Smooth muscle cell (in vitro differentiated cells): Measurements from ENCODE around the gene DNAJC15. TPM values are rescaled to one million over a fixed set of nuclear protein-coding genes. Genes with fewer than 3 reads are reported as not detected.
"Not testable (repeated sequence)": the region's sequence is repeated elsewhere in the genome, so short reads cannot be mapped to it uniquely, and the experiment has no call there.

Source experiments
- DNase-seq: peaks from one replicate; lab custom pipeline; 2025; ENCODE audit not compliant: unreplicated experiment; lab: John Stamatoyannopoulos, UW
- H2AFZ ChIP-seq: fragments of 200-600 bp; sonication (generic); 2 replicates; pipeline ENCODE4 v1.6.0; 2016; ENCODE audit warnings: antibody characterized with exemption, low read depth, mild to moderate bottlenecking
- H3F3A ChIP-seq: fragments of 200-600 bp; sonication (generic); 2 replicates; pipeline ENCODE4 v1.6.0; 2017; ENCODE audit warnings: antibody characterized with exemption, low read depth
- H3K27ac ChIP-seq: fragments of 200-600 bp; sonication (generic); 2 replicates; pipeline ENCODE4 v1.5.1; 2016; ENCODE audit warnings: low read depth, mild to moderate bottlenecking
- H3K27me3 ChIP-seq: fragments of 200-600 bp; sonication (generic); 2 replicates; pipeline ENCODE4 v1.6.1; 2016; ENCODE audit warnings: low read depth, mild to moderate bottlenecking
- H3K36me3 ChIP-seq: fragments of 200-600 bp; sonication (generic); 2 replicates; pipeline ENCODE4 v1.5.1; 2016; ENCODE audit warnings: low read depth
- H3K4me1 ChIP-seq: fragments of 200-600 bp; sonication (generic); 2 replicates; pipeline ENCODE4 v1.5.1; 2016; ENCODE audit warnings: low read depth
- H3K4me2 ChIP-seq: fragments of 200-600 bp; sonication (generic); 2 replicates; pipeline ENCODE4 v1.6.0; 2016; ENCODE audit warnings: mild to moderate bottlenecking
- H3K4me3 ChIP-seq: fragments of 200-600 bp; sonication (generic); 2 replicates; pipeline ENCODE4 v1.5.1; 2016; ENCODE audit warnings: mild to moderate bottlenecking
- H3K79me2 ChIP-seq: fragments of 200-600 bp; sonication (generic); 2 replicates; pipeline ENCODE4 v1.6.0; 2016; ENCODE audit warnings: low read depth, mild to moderate bottlenecking
- H3K9ac ChIP-seq: fragments of 200-600 bp; sonication (generic); 2 replicates; pipeline ENCODE4 v1.6.0; 2016; ENCODE audit warnings: low read depth
- H3K9me3 ChIP-seq: fragments of 200-600 bp; sonication (generic); replicated peaks from 2 replicates; pipeline ENCODE4 v1.5.1; 2016; ENCODE audit warnings: low read depth
- H4K20me1 ChIP-seq: fragments of 200-600 bp; sonication (generic); 2 replicates; pipeline ENCODE4 v1.6.0; 2016; ENCODE audit warnings: low read depth
- whole genome bisulfite sequencing: methylation state at CpG from one replicate; pipeline ENCODE4 v1.1.7; 2016; ENCODE audit warnings: low lambda C conversion rate; 5-methylcytosine and 5-hydroxymethylcytosine counted together
- polyA plus RNA-seq: library from polyadenylated mRNA; unstranded; fragments of >200 nt; fragmentation: Nextera tagmentation; extraction: Ambion mirVana; gene quantifications from 2 replicates; pipeline ENCODE4 v1.2.1, GENCODE V29; 2016
- total RNA-seq: library from RNA; depleted of rRNA; stranded (reverse); fragments of >200 nt; gene quantifications from 2 replicates; pipeline ENCODE4 v1.2.3, GENCODE V29; 2014
- TF ChIP-seq, protein P1 (sequence below): fragments of 200-600 bp; sonication (generic); IDR thresholded peaks from 2 replicates; pipeline ENCODE4 v1.5.1; 2017; ENCODE audit warnings: borderline replicate concordance, mild to moderate bottlenecking, antibody characterized with exemption; ENCODE audit not compliant: insufficient read depth, poor library complexity, severe bottlenecking

Gene DNAJC15
- total and polyA plus RNA-seq, 2 experiments from 2014 or later: 4.4 to 6.9 TPM

DNA sequence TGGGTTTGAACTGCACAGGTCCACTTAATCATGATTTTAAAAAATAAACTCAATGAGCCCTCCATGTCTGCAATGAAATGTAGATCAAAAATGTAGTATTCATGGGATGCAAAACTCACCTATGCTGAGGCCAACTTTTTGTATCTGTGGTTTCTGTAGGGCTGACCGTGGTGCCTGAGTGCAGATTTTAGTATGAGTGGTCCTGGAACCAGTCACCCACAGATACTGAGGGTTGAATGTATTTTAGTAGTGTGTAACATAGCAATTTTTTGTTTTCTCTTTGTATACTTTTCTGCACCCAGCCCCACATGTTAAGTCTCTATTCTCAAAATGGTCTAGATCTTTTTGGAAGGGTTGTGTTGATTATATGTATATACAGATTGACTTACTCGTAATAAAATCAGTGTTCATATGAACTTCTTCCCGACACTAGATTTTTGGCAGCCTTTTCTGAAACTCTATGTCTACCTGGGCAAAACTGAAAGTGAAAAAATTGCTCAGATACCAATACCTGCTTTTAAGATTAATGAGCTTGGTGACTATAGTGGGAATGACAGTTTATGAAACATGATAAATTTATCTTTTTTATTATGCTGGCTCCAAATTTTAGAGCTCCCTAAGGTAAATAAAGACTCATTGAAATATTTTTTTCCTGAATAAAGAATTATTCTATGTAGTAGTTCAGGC, 51.6 kb downstream of the DNAJC15 start:
- Histone ChIP-seq H3K79me2 (peaks cover 16% of the 10 kb centered on the region), H3K9me3 (no peaks in the 10 kb centered on the region), H3F3A (peaks cover 18% of the 10 kb centered on the region), H3K4me1 (peaks cover 66% of the 10 kb centered on the region), H3K36me3 (no peaks in the 10 kb centered on the region), H4K20me1 (no peaks in the 10 kb centered on the region), H3K4me3 (no peak overlapping the region), H3K27ac (no peak overlapping the region), H3K4me2 (no peak overlapping the region), H3K9ac (no peak overlapping the region), H3K27me3 (no peaks in the 10 kb centered on the region), H2AFZ (no peak overlapping the region)
- TF ChIP-seq, protein P1, sequence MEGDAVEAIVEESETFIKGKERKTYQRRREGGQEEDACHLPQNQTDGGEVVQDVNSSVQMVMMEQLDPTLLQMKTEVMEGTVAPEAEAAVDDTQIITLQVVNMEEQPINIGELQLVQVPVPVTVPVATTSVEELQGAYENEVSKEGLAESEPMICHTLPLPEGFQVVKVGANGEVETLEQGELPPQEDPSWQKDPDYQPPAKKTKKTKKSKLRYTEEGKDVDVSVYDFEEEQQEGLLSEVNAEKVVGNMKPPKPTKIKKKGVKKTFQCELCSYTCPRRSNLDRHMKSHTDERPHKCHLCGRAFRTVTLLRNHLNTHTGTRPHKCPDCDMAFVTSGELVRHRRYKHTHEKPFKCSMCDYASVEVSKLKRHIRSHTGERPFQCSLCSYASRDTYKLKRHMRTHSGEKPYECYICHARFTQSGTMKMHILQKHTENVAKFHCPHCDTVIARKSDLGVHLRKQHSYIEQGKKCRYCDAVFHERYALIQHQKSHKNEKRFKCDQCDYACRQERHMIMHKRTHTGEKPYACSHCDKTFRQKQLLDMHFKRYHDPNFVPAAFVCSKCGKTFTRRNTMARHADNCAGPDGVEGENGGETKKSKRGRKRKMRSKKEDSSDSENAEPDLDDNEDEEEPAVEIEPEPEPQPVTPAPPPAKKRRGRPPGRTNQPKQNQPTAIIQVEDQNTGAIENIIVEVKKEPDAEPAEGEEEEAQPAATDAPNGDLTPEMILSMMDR: no peak
- no peak for DNase-seq
- 92% methylated on average over 3 of the region's 3 CpGs for WGBS

DNA sequence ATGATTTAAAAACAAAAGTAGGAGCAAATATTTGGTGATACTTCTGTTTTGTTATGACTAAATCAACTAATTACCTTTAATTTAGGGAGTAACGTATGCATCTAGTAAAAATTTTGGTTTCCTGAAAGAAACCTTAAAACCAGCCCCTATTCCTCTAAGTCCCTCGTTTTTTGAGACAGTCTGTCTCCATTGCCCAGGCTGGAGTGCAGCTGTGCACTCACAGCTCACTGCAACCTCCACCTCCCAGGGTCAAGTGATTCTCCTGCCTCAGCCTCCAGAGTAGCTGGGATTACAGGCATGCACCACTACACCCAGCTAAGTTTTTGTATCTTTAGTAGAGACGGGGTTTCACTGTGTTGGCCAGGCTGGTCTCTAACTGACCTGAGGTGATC, 52.1 kb downstream of the DNAJC15 start:
- not testable (repeated sequence) for H3K27me3 ChIP-seq, DNase-seq, H3K36me3 ChIP-seq, H3K27ac ChIP-seq, H3K9me3 ChIP-seq, H2AFZ ChIP-seq, H3K4me3 ChIP-seq, H3K9ac ChIP-seq, H3K4me2 ChIP-seq, H4K20me1 ChIP-seq
- Histone ChIP-seq H3K4me1 (peaks cover 63% of the 10 kb centered on the region), H3K79me2 (peaks cover 20% of the 10 kb centered on the region), H3F3A (peaks cover 12% of the 10 kb centered on the region)
- 69% methylated on average over 3 of the region's 3 CpGs for WGBS

DNA sequence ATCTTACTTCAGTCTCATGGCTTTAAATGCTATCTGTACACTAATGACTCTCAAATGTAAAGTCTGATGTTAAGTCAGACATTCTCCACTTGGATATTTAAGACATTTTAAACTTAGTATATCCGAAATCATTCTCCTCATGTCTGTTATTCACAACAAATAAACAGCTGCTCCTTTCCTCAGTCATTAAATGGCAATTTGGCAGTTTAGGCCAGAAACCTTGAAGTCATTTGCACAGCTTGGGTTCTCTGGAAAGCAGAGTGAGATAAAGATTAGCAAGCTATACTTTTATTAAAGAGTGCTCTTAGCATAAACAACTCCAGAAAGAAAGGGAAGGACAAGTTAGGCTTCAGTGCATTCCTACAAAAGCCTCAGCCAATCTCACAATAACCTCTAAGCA, 53.7 kb downstream of the DNAJC15 start:
- H3K27ac ChIP-seq: peak overlapping the region; percentile 15
- no peak overlapping the region for H3K9ac ChIP-seq
- no peaks in the 10 kb centered on the region for H3F3A ChIP-seq
- H3K4me2 ChIP-seq: no peak overlapping the region
- TF ChIP-seq, protein P1: no peak
- H3K27me3 ChIP-seq: no peaks in the 10 kb centered on the region
- H4K20me1 ChIP-seq: no peaks in the 10 kb centered on the region
- H3K4me1 ChIP-seq: peaks cover 50% of the 10 kb centered on the region
- DNase-seq: no peak
- WGBS: 30% methylated on average over 1 of the region's 1 CpG
- peaks cover 23% of the 10 kb centered on the region for H3K79me2 ChIP-seq
- no peak overlapping the region for H3K4me3 ChIP-seq
- no peaks in the 10 kb centered on the region for H3K9me3 ChIP-seq
- H3K36me3 ChIP-seq: peaks cover 9% of the 10 kb centered on the region
- H2AFZ ChIP-seq: peak overlapping the region; percentile 22

- no peak overlapping the region for H2AFZ ChIP-seq
- peaks cover 46% of the 10 kb centered on the region for H3K4me1 ChIP-seq
- H3F3A ChIP-seq: no peaks in the 10 kb centered on the region
- peaks cover 23% of the 10 kb centered on the region for H3K79me2 ChIP-seq
- no peak for DNase-seq
- WGBS: 36% methylated on average over 1 of the region's 1 CpG
- TF ChIP-seq, protein P1: no peak
- peak overlapping the region; percentile 15 for H3K27ac ChIP-seq
- H3K9ac ChIP-seq: no peak overlapping the region
- no peaks in the 10 kb centered on the region for H3K9me3 ChIP-seq
- no peaks in the 10 kb centered on the region for H4K20me1 ChIP-seq
- peaks cover 9% of the 10 kb centered on the region for H3K36me3 ChIP-seq
- no peak overlapping the region for H3K4me2 ChIP-seq
- no peak overlapping the region for H3K4me3 ChIP-seq
- H3K27me3 ChIP-seq: no peaks in the 10 kb centered on the region
Measured at GRCh38 chr13:43077461-43077860, 54.1 kb downstream of the DNAJC15 start.
